Left cardiac atrium (tissue), 4 donors: Measurements from ENCODE around the gene SYT5. TPM values are rescaled to one million over a fixed set of nuclear protein-coding genes. Genes with fewer than 3 reads are reported as not detected.
"Not testable (repeated sequence)": the region's sequence is repeated elsewhere in the genome, so short reads cannot be mapped to it uniquely, and the experiment has no call there.

Experiments
- ATAC-seq, 2 donors: fragments of 200-7000 bp; cut with Tn5 transposase; one replicate each; pipeline ENCODE4 v1.9.1; 2020; ENCODE audit warnings: mild to moderate bottlenecking in 2 of 2, moderate library complexity in 2 of 2
- DNase-seq: peaks from one replicate; pipeline ENCODE4 v3.0.0-alpha.2; 2020
- intact Hi-C, 2 donors: fragments of 100-400 bp; cut with DNase I; formaldehyde crosslinking; loops; one replicate each; pipeline versions ENCODE4 v1.14.1 to v1.15.1; 2022 to 2023
- total RNA-seq, 2 donors: library from RNA; stranded (reverse); fragmentation: NEBNext Ultra II Directional; extraction: Animal tissue kit (Norgen Biotek cat#: 25700); gene quantifications; one replicate each; pipeline ENCODE4 v1.2.1, GENCODE V29; 2021
- donor health status: DM: no; HTN: yes; CAD: no.
- donor health status: DM: no; HTN: yes; CAD: no; lungs with severe emphysema.
- donor health status: DM: yes; HTN: yes; CAD: no.
- donor health status: Dilated cardiomyopathy.

Gene SYT5
- total RNA-seq, 2 donors from 2014 or later: not detected

DNA sequence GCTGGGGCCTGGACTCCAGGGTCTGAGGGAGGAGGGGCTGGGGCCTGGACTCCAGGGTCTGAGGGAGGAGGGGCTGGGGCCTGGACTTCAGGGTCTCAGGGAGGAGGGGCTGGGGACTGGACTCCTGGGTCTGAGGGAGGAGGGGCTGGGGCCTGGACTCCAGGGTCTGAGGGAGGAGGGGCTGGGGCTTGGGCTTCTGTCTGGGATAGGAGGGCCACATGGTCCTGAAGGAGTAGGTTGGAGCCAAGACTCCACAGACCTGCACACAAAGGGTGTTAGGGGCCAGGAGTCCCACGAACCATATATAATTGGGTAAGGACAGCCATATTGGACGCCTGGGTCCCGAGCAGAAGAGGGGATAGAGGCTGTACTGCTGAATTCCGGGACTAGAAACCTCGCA lies 24.3 kb downstream of the SYT5 start:
- ATAC-seq, DNase-seq, intact Hi-C loops: not testable (repeated sequence)

DNA sequence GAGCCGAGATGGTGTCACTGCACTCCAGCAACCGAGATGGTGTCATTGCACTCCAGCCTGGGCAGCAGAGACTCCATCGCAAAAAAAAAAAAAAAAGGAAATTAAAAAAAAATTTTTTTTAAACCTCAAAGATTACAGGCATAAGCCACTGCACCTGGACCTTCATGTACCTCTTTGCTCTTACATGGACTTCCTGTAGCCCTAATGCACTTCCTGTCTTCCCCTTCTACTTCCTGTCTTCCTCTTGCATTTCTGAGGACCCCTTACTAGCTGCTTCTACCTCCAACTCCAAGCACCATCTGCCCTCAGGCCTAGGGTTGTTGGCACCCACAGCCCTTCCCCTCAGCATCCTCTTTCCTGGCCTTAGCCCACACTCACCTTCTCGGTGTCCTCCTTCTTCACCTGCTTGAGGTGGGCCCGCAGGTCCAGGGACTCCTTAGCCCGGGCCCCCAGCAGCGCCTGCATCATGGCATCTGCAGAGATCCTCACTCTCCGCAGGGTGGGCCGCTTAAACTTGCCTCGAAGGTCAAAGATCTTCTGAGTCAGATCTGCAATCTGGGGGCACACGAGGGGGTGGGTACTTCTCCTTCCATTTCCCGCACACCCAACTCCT lies 26.3 kb downstream of the SYT5 start:
- intact Hi-C loops: no loop called here
- DNase-seq (no peak), ATAC-seq (no peak)

DNA sequence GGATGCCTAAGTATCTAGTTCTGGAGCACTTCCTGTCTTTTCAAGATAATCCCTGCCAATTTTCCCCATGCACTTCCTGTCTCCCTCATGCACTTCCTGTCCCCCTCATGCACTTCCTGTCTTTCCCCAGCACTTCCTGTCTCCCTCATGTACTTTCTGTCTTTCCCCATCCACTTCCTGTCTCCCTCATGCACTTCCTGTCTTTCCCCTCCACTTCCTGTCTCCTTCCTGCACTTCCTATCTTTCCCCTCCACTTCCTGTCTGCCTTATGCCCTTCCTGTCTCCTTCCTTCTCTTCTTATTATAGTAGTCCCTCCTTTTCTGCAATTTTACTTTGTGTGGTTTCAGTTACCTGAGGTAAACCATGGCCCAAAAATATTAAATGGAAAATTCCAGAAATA lies 28.1 kb downstream of the SYT5 start:
- intact Hi-C loops: no loop called here
- ATAC-seq (no peak), DNase-seq (no peak)

DNA sequence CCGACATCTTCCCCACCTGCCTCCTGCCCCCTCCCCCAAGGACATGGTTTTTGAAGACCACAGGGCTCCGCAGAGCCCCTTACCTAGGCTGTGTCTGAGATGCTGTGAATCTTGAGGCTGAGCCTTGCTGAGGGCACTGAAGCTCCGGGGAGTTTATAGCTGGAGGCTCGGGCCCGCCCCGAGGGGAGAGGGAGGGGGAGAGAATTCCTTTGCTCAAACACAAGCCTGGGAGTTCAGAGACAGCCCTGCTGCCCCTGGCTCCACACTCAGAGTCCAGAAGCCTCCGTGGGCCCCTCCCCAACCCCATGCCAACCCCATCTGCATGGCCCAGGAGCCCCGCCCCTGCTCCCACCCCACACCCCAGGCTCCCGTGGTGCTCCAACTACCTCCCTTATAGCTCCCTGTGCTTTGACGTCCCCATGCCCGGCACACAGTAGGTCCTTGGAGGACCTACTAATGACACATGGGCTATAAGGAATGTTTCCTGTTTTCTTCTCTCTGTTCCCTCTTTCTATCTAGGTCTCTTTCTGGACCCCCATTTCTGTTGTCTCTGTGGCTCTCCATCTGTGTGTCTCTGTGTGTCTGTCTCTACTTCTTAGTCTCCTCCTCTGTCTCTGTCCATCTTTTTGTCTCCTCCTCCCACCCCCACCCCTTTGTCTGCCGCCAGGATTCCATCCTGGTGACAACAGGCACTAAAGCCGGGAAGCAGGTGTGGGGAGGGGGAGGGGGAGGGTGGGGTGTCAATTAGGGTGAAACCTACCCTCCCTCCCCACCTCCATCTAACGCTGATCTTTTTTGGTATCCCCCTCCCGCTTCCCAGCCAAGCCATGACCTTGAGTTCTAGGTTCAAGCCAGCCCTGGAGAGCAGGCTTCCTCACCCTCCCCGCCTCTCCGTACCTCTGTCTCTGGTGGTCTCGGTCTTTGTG lies 30.7 kb downstream of the SYT5 start, which contains the start of gene TNNT1:
TNNT1 (minus strand) TSS at position 129 of the 926 bp plus-strand sequence. CDS start 2,049 bp downstream, outside the sequence.
- ATAC-seq (peak; percentile 45 to 54), DNase-seq (no peak)
- intact Hi-C loops: loop anchor here in 1 of 2 donors (10.0 kb wide), 1 partner anchor 265 kb away; no protein-coding TSS in a partner anchor

DNA sequence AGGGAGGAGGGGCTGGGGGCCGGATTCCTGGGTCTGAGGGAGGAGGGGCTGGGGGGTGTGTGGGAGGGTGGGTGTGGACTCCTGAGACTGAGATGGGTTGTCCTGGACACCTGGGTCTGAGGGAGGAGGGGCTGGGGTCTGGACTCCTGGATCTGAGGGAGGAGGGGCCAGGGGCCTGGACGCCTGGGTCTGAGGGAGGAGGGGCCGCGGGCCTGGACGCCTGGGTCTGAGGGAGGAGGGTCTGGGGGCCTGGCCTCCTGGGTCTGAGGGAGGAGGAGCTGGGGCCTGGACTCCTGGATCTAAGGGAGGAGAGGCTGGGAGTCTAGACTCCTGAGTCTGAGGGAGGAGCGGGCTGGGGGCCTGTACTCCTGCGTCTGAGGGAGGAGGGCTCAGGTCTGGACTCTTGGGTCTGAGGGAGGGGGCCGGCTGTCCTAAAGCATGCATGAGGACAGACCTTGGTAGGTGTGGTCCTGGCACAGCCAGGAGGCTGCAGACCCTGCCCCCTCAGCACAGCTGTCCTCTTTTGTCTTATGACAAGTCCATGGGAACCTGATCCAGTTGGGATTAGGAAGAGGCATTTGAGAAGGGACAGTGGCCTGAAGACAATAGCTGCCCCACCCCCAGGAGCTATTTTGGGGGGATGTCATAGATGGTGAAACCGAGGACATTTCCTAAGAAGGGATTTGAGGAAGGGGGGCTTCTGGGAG lies 32.4 kb downstream of the SYT5 start:
- intact Hi-C loops: loop anchor here in 1 of 2 donors (10.0 kb wide), 1 partner anchor 267 kb away; no protein-coding TSS in a partner anchor
- DNase-seq (no peak), ATAC-seq (no peak)

DNA sequence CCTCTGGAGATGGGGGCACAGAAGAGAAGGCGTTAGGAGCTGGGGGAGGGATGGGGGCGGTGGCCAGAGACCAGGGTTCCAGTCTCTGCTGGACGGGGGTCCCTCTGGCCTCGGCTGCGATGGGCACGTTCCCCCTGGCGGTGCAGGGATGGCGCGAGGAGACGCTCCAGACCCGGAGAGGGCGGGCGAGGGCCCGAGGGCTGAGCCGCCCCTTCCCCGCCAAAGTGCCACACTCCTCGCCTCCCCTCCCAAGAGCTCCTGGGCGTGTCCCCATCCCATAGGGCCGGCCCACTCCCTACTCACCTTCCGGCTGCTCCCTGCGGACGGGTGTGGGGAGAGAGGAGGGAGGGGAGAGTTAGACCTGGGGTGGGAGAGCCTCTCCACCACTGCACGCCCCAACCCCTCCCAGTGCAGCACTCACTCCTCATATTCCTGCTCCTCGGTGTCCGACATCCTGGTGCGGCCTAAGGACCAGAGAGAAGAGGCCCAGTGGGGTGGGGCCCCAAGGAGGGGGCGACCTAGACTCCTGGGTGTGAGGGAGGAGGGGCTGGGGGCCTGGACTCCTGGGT lies 33.3 kb downstream of the SYT5 start:
- DNase-seq: no peak
- ATAC-seq: peak in 1 of 2 donors; percentile 56
- intact Hi-C loops: loop anchor here in 1 of 2 donors (10.0 kb wide), 1 partner anchor 268 kb away; no protein-coding TSS in a partner anchor

DNA sequence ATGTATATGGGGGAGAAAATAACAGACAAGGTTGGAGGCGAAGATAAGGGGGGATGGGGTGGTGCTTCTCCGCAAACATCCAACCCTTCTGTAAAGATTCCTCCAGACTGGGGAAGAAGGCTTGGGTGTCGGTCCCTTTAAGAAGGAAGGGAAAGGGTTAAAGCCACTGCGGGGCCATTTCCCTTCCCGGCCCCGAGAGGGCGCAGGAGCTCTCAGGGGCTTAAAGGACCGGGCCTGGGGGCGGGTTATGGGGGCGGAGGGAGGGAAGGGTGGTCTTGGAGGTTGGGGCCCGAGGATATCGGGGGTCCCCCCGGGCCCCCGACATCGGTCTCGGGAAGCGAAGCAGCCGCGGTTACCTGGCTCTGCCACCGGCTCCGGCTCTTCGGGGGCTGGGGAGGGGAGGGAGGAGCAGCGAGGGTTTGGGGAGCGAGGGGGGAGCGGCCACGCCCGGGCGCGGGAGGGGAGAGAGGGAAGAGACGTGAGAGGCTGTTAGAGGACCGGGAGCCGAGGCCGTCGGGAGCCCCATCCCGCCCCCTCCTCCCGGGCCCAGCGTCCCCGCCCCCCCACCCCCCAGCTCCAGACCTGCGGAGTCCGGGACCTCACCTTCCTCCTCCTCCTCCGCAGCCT lies 33.9 kb downstream of the SYT5 start:
- intact Hi-C loops: loop anchor here in 1 of 2 donors (10.0 kb wide), 1 partner anchor 269 kb away; no protein-coding TSS in a partner anchor
- peak in 1 of 2 donors; percentile 10 for ATAC-seq
- DNase-seq: no peak

DNA sequence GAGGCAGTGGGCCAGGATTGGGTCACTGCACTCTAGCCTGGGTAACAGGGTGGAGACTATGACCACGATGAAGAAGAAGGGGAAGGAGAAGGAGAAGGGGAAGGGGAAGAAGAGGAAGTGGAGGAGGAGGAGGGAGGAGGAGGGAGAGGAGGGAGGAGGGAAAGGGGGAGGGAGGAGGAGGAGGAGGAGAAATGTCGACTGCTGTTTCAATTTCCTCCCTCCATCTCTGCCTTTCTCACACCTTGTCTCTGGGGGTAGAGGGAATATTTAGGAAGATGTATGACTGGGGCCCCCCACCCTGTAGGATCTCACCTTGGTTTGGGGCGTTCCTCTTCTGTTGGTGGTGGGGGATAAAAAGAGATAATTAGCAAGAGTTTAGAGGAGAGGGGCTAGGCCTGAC lies 34.9 kb downstream of the SYT5 start:
- DNase-seq (no peak), ATAC-seq (no peak)
- intact Hi-C loops: loop anchor here in 1 of 2 donors (10.0 kb wide), 1 partner anchor 270 kb away; no protein-coding TSS in a partner anchor

DNA sequence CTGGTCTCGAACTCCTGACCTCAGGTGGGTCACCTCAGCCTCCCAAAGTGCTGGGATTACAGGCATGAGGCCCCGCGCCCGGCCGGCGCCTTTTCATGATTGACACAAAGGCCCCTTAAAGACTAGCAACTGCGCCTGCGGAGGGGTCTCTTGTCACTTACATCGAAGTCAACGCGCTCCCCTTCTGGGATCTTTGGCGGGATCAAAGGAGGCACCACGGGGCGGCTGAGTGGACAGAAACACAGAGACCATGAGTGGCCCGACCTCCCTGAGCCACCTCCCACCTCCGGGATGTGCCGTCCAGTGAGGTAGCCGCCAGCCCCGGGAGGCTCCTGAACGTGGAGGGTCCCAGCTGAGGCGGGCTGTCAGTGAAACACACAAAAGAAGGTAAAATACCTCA lies 38.4 kb downstream of the SYT5 start:
- DNase-seq (no peak), ATAC-seq (no peak)
- intact Hi-C loops: loop anchor here (2.0 to 10.0 kb wide), 2 partner anchors 273 to 277 kb away; no protein-coding TSS in a partner anchor

DNA sequence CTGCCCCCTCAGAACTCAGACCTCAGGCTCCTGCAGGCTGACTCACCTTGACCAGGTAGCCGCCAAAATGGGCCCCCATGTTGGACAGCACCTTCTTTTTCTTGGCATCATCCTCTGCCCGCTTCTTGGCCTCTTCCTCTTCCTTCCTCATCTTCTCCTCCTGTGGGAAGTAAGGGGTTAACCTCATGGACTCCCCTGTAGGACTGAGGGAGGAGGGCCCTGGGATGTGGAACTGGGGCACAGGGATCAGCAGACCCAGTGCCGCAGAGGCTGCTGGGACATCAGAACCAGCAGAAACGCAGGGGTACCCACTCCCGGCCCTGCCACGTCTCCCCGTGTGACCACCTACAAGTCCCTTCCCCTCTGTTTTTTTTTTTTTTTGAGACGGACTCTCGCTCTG lies 42.2 kb downstream of the SYT5 start:
- DNase-seq (no peak), ATAC-seq (no peak)
- intact Hi-C loops: no loop called here

DNA sequence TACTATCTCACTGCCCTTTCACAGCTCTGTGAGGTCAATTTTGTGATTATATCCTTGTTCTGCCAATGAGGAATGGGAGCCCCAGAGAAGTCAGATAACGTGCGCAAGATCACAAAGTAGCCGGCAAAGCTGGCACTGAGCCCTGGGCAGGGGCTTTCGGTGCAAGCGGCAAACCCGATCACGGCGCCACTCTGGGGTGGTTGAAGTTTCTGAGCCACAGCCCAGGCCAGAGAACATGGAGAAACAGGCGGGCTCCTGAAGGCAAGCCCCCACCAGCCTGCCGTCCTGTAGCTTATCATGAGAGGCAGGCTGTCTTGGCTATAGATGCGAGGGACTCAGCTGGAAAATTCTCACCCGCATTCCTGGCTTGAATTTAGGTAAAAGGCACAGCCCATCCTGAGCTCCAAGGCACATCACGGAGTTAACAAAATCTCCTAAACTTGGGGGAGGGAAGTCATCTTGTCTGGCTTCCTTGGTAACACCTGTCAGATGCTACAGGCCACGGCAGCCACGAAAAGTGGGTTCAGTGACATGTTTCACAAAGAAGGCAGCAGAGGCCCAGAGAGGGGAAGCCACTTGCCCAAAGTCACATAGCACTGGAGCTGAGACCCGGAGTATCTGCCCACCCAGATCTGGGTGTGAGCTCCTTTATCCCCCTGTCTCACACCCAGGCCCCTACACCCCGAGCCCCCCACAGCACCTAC lies 43.5 kb downstream of the SYT5 start:
- DNase-seq (no peak), ATAC-seq (no peak)
- intact Hi-C loops: no loop called here

DNA sequence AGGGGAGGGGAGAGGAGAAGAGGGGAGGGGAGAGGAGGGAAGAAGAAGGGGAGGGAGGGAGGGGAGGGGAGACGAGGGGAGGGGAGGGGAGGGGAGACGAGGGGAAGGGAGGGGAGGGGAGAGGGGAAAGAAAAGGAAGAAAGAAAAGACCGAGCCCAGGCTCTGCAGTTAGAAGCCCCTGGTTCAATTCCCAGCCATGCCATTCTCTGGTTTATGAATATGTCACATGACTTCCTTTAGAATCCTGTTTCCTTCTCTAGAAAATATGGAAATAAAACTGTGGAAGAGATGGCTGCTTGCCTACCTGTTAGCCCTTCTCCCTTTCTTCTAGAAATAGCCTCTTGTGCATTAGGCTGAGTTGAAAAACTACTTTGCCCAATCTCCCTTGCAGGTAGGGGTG lies 45.4 kb downstream of the SYT5 start:
- intact Hi-C loops: no loop called here
- ATAC-seq: no peak
- DNase-seq: no peak

DNA sequence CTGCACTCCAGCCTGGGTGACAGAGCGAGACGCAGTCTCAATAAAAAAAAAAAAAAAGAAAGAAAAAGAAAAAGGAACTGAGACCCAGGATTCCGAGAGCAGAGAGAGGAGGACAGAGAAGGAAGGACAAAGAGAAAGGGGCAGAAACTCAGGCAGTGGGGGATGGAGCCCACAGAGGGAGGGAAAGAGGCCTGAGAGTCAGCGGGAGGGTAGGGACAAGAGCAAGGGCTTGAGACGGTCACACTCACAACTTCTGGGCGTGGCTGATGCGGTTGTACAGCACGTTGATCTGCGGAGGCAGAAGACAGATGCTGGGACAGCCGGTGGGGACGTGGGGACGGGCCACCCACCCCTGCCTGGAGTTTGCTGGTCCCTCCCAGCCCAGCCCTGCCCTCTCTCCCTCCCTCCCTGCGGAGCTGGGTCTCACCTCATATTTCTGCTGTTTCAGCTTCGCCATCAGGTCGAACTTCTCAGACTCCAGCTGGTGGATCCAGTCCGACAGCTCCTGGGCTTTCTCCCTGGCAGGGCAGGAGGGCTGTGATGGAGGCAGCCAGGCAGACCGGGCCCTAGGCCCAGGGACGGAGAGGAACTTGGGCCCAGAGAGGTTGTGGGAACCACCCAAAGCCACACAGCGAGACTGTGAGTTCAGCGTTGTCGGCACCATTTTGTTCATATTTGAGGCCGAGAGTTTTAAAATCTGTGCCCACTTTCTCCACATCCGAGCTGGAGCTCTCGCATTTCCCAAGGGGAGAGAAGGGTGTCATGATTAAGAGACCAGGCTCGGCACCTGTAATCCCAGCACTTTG lies 46.2 kb downstream of the SYT5 start:
- ATAC-seq (no peak), DNase-seq (no peak)
- intact Hi-C loops: no loop called here

DNA sequence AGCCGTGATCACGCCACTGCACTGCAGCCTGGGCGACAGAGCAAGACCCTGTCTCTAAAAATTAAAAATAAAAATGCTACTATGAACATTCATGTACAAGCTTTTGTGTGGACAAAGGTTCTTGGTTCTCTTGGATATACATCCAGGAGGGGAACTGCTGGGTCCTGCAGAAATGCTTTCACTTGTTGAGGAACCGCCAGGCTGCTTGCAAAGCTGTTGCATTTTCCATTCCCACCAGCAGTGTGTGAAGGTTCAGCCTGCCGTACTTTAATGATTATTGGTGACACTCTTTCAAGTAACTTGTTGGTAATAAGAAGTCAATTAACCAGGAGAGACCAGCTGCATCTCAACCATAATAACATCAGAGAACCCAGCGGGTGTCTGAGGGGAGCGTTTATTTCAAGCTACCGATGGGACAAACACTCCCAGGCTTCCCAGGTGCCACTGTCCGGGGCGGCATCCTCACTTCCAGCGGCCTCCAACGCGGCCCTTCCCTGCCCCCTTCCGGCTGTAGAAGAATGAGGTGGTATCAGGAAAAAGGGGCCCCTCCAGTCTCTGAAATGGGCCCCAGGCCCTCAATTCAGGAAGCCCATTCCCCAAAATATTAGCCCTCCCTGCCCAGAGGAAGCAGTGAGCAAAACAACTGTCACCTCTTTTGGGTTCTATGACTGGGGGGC lies 47.5 kb downstream of the SYT5 start:
- intact Hi-C loops: no loop called here
- DNase-seq (no peak), ATAC-seq (no peak)

DNA sequence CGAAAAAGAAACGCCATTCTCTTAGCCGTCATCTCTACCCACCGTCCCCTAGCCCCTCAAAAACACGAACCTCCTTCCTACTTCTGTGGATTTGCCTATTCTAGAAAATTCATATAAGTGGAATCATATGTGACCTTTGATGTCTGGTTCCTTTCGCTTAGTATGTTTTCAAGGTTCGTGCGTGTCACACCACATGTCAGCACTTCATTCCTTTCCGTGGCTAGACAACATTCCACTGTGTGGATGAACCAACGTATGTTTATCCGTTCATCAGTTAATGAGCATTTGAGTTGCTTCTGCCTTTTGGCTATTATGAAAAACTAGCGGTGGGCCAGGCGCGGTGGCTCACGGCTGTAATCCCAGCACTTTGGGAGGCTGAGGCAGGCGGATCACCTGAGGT lies 48.7 kb downstream of the SYT5 start:
- ATAC-seq (no peak), DNase-seq (no peak)
- intact Hi-C loops: no loop called here
